ENCODE data around the gene ADCY7.

DNA sequence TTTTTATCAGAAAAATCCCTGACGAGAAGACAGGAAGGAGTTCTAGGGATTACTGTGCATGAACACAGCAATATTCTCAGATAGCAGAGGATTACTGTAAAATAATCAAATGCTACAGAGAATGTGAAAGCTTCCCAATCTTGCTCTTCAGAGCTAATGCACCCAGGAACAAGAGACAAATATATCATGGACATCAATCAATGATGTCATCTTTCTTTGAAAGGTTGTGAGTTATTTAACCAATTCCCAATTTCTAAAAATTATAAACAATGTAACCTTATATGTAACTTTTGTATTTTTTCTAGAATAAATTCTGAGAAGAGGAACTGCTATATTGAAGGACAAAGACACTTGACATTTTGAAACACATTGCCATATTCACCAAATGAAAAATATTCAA lies 56.0 kb downstream of the ADCY7 start:
- TF ChIP-seq SP1 (IDR thresholded peaks at IDR 0.05) (no peak), FOXM1 (IDR thresholded peaks at IDR 0.05; ENCODE audit: borderline replicate concordance) (no peak), TARDBP (IDR thresholded peaks at IDR 0.05) (no peak), LEF1 (IDR thresholded peaks at IDR 0.05; ENCODE audit: borderline replicate concordance) (no peak), SUZ12 (IDR thresholded peaks at IDR 0.05) (no peak), ELF4 (IDR thresholded peaks at IDR 0.05) (no peak), BHLHE40 (IDR thresholded peaks at IDR 0.05; ENCODE audit: borderline replicate concordance) (no peak), NFRKB (IDR thresholded peaks at IDR 0.05) (no peak), L3MBTL2 (conservative IDR thresholded peaks at IDR 0.05) (no peak), ZNF384 (IDR thresholded peaks at IDR 0.05) (no peak), HDGF (IDR thresholded peaks at IDR 0.05; ENCODE audit: borderline replicate concordance) (no peak)
